HEK293 (cell line): Measurements from ENCODE around the gene SMIM41.

Source experiments
- CTCF ChIA-PET: fragments of 350-600 bp; formaldehyde crosslinking; extraction: SDS; loops from one replicate; lab custom pipeline; 2021; ENCODE audit warnings: antibody characterized with exemption; lab: Yijun Ruan, JAX
- POLR2A ChIA-PET: fragments of 300-600 bp; formaldehyde crosslinking; extraction: SDS; loops from one replicate; lab custom pipeline; 2020; ENCODE audit warnings: antibody characterized with exemption, inconsistent platforms; lab: Yijun Ruan, JAX
- H3K27ac ChIP-seq: fragments of 200-500 bp; sonication (Bioruptor generic); 2 replicates; pipeline ENCODE4 v1.5.1; 2014; ENCODE audit warnings: low read depth, low read length, control low read depth, inconsistent platforms; ENCODE audit errors: extremely low read depth
- H3K36me3 ChIP-seq, 2 experiments: fragments of 200-500 bp in 1 of 2; sonication (Bioruptor generic) in 1 of 2; 1 replicate in 1 of 2; 2 replicates in 1 of 2; pipeline ENCODE4 v1.5.1; 2014 to 2017; ENCODE audit warnings: inconsistent platforms in 2 of 2, low read length in 2 of 2; ENCODE audit not compliant: control insufficient read depth in 2 of 2, insufficient read depth in 1 of 2
- H3K4me1 ChIP-seq: fragments of 200-500 bp; sonication (Bioruptor generic); 2 replicates; pipeline ENCODE4 v1.5.1; 2014; ENCODE audit warnings: mild to moderate bottlenecking, low read length, inconsistent platforms; ENCODE audit not compliant: control insufficient read depth, insufficient read depth
- H3K4me3 ChIP-seq: 2 replicates; pipeline ENCODE4 v1.5.1; 2011; ENCODE audit warnings: low read depth, mild to moderate bottlenecking, control low read depth, low read length, moderate library complexity
- H3K9me3 ChIP-seq: fragments of 200-500 bp; sonication (Bioruptor generic); 2 replicates; pipeline ENCODE4 v1.5.1; 2014; ENCODE audit warnings: low read depth, low read length, inconsistent platforms; ENCODE audit not compliant: control insufficient read depth, insufficient read depth
- BCL11B ChIP-seq: fragments of 450-650 bp; formaldehyde crosslinking; IDR thresholded peaks from 2 replicates; pipeline ENCODE4 v1.5.1; 2016; ENCODE audit warnings: low read depth, missing biosample characterization, missing genetic modification characterization
- OSR2 ChIP-seq: fragments of 450-650 bp; formaldehyde crosslinking; IDR thresholded peaks from 2 replicates; pipeline ENCODE4 v1.5.1; 2016; ENCODE audit warnings: missing biosample characterization, missing genetic modification characterization
- SCRT2 ChIP-seq: fragments of 450-650 bp; formaldehyde crosslinking; IDR thresholded peaks from 2 replicates; pipeline ENCODE4 v1.5.1; 2016; ENCODE audit warnings: missing biosample characterization, missing genetic modification characterization
- SETDB1 ChIP-seq: IDR thresholded peaks from one replicate; pipeline ENCODE4 v1.6.1; 2017; ENCODE audit warnings: mild to moderate bottlenecking, low read length, moderate library complexity, mixed read lengths; ENCODE audit not compliant: insufficient read length
- ZBTB8A ChIP-seq: fragments of 450-650 bp; formaldehyde crosslinking; IDR thresholded peaks from 2 replicates; pipeline ENCODE4 v1.5.1; 2016; ENCODE audit warnings: missing biosample characterization, missing genetic modification characterization
- ZNF114 ChIP-seq: fragments of 450-650 bp; formaldehyde crosslinking; IDR thresholded peaks from 2 replicates; pipeline ENCODE4 v1.5.0; 2017; ENCODE audit warnings: missing biosample characterization, missing genetic modification characterization
- ZNF132 ChIP-seq: fragments of 450-650 bp; formaldehyde crosslinking; IDR thresholded peaks from 2 replicates; pipeline ENCODE4 v1.5.1; 2017; ENCODE audit warnings: missing biosample characterization, missing genetic modification characterization, borderline replicate concordance
- ZNF146 ChIP-seq: fragments of 450-650 bp; formaldehyde crosslinking; IDR thresholded peaks from 2 replicates; pipeline ENCODE4 v1.5.1; 2016; ENCODE audit warnings: missing biosample characterization, missing genetic modification characterization
- ZNF169 ChIP-seq: fragments of 450-650 bp; formaldehyde crosslinking; IDR thresholded peaks from 2 replicates; pipeline ENCODE4 v1.5.1; 2016; ENCODE audit warnings: missing biosample characterization, missing genetic modification characterization
- ZNF174 ChIP-seq: fragments of 450-650 bp; formaldehyde crosslinking; IDR thresholded peaks from 2 replicates; pipeline ENCODE4 v1.5.0; 2017; ENCODE audit warnings: missing biosample characterization, mild to moderate bottlenecking, missing genetic modification characterization
- ZNF324 ChIP-seq: fragments of 450-650 bp; formaldehyde crosslinking; IDR thresholded peaks from 2 replicates; pipeline ENCODE4 v1.5.1; 2016; ENCODE audit warnings: missing biosample characterization, missing genetic modification characterization
- ZNF658 ChIP-seq: fragments of 450-650 bp; formaldehyde crosslinking; IDR thresholded peaks from 2 replicates; pipeline ENCODE4; 2016; ENCODE audit warnings: missing biosample characterization, missing genetic modification characterization
- ZNF791 ChIP-seq: fragments of 450-650 bp; formaldehyde crosslinking; IDR thresholded peaks from 2 replicates; pipeline ENCODE4 v1.5.1; 2016; ENCODE audit warnings: missing biosample characterization, missing genetic modification characterization
- ZNF792 ChIP-seq: fragments of 450-650 bp; formaldehyde crosslinking; IDR thresholded peaks from 2 replicates; pipeline ENCODE4 v1.5.1; 2016; ENCODE audit warnings: missing biosample characterization, missing genetic modification characterization
- TF ChIP-seq, protein P1 (sequence below): fragments of 450-650 bp; formaldehyde crosslinking; IDR thresholded peaks from 2 replicates; pipeline ENCODE4 v1.5.1; 2016; ENCODE audit warnings: missing biosample characterization, missing genetic modification characterization, borderline replicate concordance
- TF ChIP-seq, protein P2 (sequence below): fragments of 450-650 bp; formaldehyde crosslinking; IDR thresholded peaks from 2 replicates; pipeline ENCODE4 v1.5.1; 2017; ENCODE audit warnings: missing biosample characterization, missing genetic modification characterization
- TF ChIP-seq, protein P3 (sequence below): fragments of 450-650 bp; IDR thresholded peaks from 2 replicates; pipeline ENCODE4 v1.5.1; 2018; ENCODE audit warnings: missing biosample characterization, mild to moderate bottlenecking, missing genetic modification characterization

Gene SMIM41

DNA sequence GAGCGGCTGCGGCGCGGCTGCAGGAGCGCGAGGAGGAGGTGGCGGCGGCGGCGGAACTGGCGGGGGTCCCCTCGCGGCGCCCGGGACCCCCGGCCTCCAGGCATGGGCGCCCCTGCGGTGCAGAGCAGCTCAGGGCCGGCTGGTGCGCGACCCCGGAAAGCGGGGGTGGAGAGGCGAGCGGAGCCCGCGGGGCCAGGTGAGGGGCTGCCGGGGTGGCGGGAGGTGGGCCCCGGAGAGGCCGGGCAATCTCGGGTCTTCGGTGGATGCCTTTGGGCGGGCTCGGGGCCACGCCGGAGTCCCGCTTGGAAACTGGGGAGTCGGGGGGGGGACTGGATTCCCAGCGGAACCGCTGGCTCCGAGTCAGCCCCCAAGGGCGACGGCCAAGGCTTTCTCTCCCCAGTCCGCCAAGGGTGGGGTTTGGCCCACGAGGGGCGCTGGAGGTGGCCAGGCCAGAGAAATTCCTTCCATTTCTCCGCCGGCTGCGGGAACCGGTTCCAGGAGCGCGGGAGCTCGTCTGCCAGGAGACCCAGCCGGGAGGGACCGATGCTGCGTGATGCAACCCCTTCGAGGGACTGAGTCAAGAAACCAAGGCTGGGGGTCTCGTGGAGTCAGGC, 42.1 kb upstream of the SMIM41 start (continued):
- TF ChIP-seq, protein P1, sequence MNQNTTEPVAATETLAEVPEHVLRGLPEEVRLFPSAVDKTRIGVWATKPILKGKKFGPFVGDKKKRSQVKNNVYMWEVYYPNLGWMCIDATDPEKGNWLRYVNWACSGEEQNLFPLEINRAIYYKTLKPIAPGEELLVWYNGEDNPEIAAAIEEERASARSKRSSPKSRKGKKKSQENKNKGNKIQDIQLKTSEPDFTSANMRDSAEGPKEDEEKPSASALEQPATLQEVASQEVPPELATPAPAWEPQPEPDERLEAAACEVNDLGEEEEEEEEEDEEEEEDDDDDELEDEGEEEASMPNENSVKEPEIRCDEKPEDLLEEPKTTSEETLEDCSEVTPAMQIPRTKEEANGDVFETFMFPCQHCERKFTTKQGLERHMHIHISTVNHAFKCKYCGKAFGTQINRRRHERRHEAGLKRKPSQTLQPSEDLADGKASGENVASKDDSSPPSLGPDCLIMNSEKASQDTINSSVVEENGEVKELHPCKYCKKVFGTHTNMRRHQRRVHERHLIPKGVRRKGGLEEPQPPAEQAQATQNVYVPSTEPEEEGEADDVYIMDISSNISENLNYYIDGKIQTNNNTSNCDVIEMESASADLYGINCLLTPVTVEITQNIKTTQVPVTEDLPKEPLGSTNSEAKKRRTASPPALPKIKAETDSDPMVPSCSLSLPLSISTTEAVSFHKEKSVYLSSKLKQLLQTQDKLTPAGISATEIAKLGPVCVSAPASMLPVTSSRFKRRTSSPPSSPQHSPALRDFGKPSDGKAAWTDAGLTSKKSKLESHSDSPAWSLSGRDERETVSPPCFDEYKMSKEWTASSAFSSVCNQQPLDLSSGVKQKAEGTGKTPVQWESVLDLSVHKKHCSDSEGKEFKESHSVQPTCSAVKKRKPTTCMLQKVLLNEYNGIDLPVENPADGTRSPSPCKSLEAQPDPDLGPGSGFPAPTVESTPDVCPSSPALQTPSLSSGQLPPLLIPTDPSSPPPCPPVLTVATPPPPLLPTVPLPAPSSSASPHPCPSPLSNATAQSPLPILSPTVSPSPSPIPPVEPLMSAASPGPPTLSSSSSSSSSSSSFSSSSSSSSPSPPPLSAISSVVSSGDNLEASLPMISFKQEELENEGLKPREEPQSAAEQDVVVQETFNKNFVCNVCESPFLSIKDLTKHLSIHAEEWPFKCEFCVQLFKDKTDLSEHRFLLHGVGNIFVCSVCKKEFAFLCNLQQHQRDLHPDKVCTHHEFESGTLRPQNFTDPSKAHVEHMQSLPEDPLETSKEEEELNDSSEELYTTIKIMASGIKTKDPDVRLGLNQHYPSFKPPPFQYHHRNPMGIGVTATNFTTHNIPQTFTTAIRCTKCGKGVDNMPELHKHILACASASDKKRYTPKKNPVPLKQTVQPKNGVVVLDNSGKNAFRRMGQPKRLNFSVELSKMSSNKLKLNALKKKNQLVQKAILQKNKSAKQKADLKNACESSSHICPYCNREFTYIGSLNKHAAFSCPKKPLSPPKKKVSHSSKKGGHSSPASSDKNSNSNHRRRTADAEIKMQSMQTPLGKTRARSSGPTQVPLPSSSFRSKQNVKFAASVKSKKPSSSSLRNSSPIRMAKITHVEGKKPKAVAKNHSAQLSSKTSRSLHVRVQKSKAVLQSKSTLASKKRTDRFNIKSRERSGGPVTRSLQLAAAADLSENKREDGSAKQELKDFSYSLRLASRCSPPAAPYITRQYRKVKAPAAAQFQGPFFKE: no peak
- TF ChIP-seq, protein P2, sequence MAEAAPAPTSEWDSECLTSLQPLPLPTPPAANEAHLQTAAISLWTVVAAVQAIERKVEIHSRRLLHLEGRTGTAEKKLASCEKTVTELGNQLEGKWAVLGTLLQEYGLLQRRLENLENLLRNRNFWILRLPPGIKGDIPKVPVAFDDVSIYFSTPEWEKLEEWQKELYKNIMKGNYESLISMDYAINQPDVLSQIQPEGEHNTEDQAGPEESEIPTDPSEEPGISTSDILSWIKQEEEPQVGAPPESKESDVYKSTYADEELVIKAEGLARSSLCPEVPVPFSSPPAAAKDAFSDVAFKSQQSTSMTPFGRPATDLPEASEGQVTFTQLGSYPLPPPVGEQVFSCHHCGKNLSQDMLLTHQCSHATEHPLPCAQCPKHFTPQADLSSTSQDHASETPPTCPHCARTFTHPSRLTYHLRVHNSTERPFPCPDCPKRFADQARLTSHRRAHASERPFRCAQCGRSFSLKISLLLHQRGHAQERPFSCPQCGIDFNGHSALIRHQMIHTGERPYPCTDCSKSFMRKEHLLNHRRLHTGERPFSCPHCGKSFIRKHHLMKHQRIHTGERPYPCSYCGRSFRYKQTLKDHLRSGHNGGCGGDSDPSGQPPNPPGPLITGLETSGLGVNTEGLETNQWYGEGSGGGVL (tag by site-specific recombination): peak; percentile 62

DNA sequence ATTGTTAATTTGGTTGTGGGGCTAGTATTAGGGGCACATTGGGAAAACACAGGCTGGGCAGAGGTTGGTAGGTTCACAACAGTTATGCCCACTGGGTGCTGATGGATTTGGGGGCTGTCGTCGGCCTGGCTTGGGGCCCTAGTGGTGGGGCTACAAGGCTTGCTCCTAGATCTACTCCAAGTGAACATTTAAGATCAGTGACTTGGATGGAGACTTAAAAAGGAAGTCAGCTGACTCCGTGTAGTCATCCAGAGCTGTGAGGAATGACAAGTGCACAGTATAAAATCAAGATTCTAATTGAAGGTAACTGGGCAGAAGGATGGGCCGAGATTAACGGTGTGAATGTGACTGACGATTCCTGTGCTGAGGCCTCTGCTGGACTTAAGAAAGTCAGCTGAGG, 41.1 kb upstream of the SMIM41 start:
- H3K4me1 ChIP-seq: peaks cover 4% of the 10 kb centered on the region; the same call in 1 of the 2 replicates
- ChIA-PET CTCF (interaction anchor here (1.0 to 5.6 kb wide), 7 partner anchors 9 to 44 kb away, joined by 3 to 76 read pairs (median 7); no protein-coding TSS in a partner anchor), POLR2A (interaction anchor here (0.9 to 2.1 kb wide), 2 partner anchors 13 to 31 kb away, joined by 3 to 5 read pairs; partner anchors contain the start of gene ATG101)
- TF ChIP-seq, protein P1: no peak
- 0 out of 2 replicates have a peak, but pooled peaks have one; percentile 22 for TF ChIP-seq ZBTB8A (tag by site-specific recombination)
- no peak for TF ChIP-seq SETDB1
- H3K4me3 ChIP-seq: no peak overlapping the region
- no peak overlapping the region for H3K27ac ChIP-seq
- no peaks in the 10 kb centered on the region for H3K9me3 ChIP-seq
- H3K36me3 ChIP-seq: no peaks in the 10 kb centered on the region

DNA sequence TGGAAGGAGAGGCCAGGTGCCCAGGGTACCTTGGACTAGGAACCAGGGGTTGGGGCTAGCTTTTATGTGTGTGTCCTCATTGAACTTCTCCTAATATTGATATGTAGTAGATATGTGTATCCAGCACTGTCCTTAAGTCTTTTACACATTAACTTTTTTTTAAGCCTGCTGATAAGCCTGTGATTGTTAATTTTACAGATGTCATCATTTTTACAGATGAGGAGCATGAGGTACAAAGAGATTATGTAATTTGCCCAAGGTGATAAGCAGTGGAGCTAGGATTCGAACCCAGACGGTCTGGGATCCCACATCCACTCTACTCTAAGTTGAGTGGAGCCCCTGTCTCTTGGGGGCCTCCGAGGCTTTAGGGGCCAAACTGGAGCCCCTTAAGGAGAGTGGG, 38.5 kb upstream of the SMIM41 start:
- Histone ChIP-seq H3K36me3 (peaks cover 0 to 4% of the 10 kb centered on the region in 2 experiments; a peak in 1 of 3 replicates), H3K9me3 (no peaks in the 10 kb centered on the region), H3K27ac (no peak overlapping the region), H3K4me1 (peaks cover 4% of the 10 kb centered on the region; the same call in 1 of the 2 replicates), H3K4me3 (no peak overlapping the region)
- ChIA-PET CTCF (interaction anchor here (0.6 to 5.6 kb wide), 4 partner anchors 10 to 632 kb away, joined by 3 to 76 read pairs (median 3); partner anchors contain the start of gene NR4A1), POLR2A (no interaction called here)
- TF ChIP-seq ZNF114 (tag by site-specific recombination) (no peak), ZNF791 (no peak), ZNF174 (tag by site-specific recombination) (no peak), OSR2 (tag by site-specific recombination) (no peak), ZNF658 (no peak), ZNF132 (tag by site-specific recombination) (no peak), ZNF169 (tag by site-specific recombination) (no peak), SCRT2 (tag by site-specific recombination) (no peak), BCL11B (tag by site-specific recombination) (no peak), ZNF792 (tag by site-specific recombination) (no peak), ZNF324 (tag by site-specific recombination) (no peak), ZNF146 (tag by site-specific recombination) (no peak)
- TF ChIP-seq, protein P3, sequence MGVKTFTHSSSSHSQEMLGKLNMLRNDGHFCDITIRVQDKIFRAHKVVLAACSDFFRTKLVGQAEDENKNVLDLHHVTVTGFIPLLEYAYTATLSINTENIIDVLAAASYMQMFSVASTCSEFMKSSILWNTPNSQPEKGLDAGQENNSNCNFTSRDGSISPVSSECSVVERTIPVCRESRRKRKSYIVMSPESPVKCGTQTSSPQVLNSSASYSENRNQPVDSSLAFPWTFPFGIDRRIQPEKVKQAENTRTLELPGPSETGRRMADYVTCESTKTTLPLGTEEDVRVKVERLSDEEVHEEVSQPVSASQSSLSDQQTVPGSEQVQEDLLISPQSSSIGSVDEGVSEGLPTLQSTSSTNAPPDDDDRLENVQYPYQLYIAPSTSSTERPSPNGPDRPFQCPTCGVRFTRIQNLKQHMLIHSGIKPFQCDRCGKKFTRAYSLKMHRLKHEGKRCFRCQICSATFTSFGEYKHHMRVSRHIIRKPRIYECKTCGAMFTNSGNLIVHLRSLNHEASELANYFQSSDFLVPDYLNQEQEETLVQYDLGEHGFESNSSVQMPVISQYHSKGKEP (tag by site-specific recombination): no peak
